HepG2 (cell line): ENCODE data around the gene TRRAP. TPM values are rescaled to one million over a fixed set of nuclear protein-coding genes. Genes with fewer than 3 reads are reported as not detected.

Experiments used
- HOXD1 ChIP-seq: sonication (generic); formaldehyde crosslinking; IDR thresholded peaks from 2 replicates; pipeline ENCODE4 v1.5.0; 2020; ENCODE audit warnings: missing genetic modification reagents
- MTERF4 ChIP-seq: sonication (generic); formaldehyde crosslinking; IDR thresholded peaks from 2 replicates; pipeline ENCODE4 v1.8.0; 2023; ENCODE audit warnings: mild to moderate bottlenecking, missing genetic modification reagents
- NBN ChIP-seq: fragments of 450-650 bp; conservative IDR thresholded peaks from 2 replicates; pipeline ENCODE4 v1.6.1; 2017
- PAWR ChIP-seq: sonication (generic); formaldehyde crosslinking; IDR thresholded peaks from 2 replicates; pipeline ENCODE4 v1.4.0; 2020; ENCODE audit warnings: missing genetic modification reagents, mild to moderate bottlenecking, borderline replicate concordance
- PCBP2 ChIP-seq: fragments of 200-400 bp; formaldehyde crosslinking; optimal IDR thresholded peaks from 2 replicates; pipeline ENCODE3; 2018; ENCODE audit warnings: low read length, low read depth; ENCODE audit not compliant: poor library complexity, severe bottlenecking
- SRY ChIP-seq: sonication (generic); formaldehyde crosslinking; IDR thresholded peaks from 2 replicates; pipeline ENCODE4 v1.8.0; 2022; ENCODE audit warnings: mild to moderate bottlenecking, missing genetic modification reagents
- TBX2 ChIP-seq: sonication (generic); formaldehyde crosslinking; IDR thresholded peaks from 2 replicates; pipeline ENCODE4 v1.5.0; 2020; ENCODE audit warnings: missing genetic modification reagents, mild to moderate bottlenecking, borderline replicate concordance
- TBX3 ChIP-seq: fragments of 450-650 bp; IDR thresholded peaks from 2 replicates; pipeline ENCODE4 v1.6.1; 2017; ENCODE audit warnings: antibody characterized with exemption, mild to moderate bottlenecking, inconsistent platforms, borderline replicate concordance
- ZFX ChIP-seq: sonication (generic); formaldehyde crosslinking; IDR thresholded peaks from 2 replicates; pipeline ENCODE4 v1.4.0; 2020; ENCODE audit warnings: mild to moderate bottlenecking, low read depth, missing genetic modification reagents, moderate library complexity
- ZMYM4 ChIP-seq: sonication (generic); formaldehyde crosslinking; IDR thresholded peaks from 2 replicates; pipeline ENCODE4 v1.8.1; 2023; ENCODE audit warnings: mild to moderate bottlenecking, missing genetic modification reagents
- ZNF264 ChIP-seq: sonication (generic); formaldehyde crosslinking; IDR thresholded peaks from 2 replicates; pipeline ENCODE4 v1.4.0; 2020; ENCODE audit warnings: missing genetic modification reagents
- ZNF335 ChIP-seq: sonication (generic); formaldehyde crosslinking; IDR thresholded peaks from 2 replicates; pipeline ENCODE4 v1.4.0; 2020; ENCODE audit warnings: missing genetic modification reagents
- ZNF451 ChIP-seq: sonication (generic); formaldehyde crosslinking; IDR thresholded peaks from 2 replicates; pipeline ENCODE4 v1.5.0; 2020; ENCODE audit warnings: mild to moderate bottlenecking, missing genetic modification reagents
- ZNF670 ChIP-seq: sonication (generic); formaldehyde crosslinking; IDR thresholded peaks from 2 replicates; pipeline ENCODE4 v1.8.0; 2022; ENCODE audit warnings: mild to moderate bottlenecking, missing genetic modification reagents, borderline replicate concordance
- polyA plus RNA-seq, 8 experiments: library from polyadenylated mRNA; depleted of rRNA in 3 of 8; stranded (reverse) in 7 of 8; unstranded in 1 of 8; fragments of >200 nt; fragmentation: Illumina TruSeq in 4 of 8; extraction: Trizol in 4 of 8; gene quantifications; 2 replicates each; pipeline versions ENCODE4 v1.2.1 to v1.2.3, GENCODE V29; 2011 to 2016; ENCODE audit warnings: low read depth in 4 of 8, missing spikeins in 1 of 8, mixed read lengths in 1 of 8; ENCODE audit not compliant: insufficient read depth in 1 of 8
- total RNA-seq, 5 experiments: library from RNA; depleted of rRNA; stranded (reverse); fragments of >200 nt; fragmentation: Illumina TruSeq; extraction: Trizol; gene quantifications; 2 replicates each; pipeline ENCODE4 v1.2.3, GENCODE V29; 2016; ENCODE audit warnings: low read depth in 1 of 5
- TF ChIP-seq, protein P1 (sequence below): IDR thresholded peaks from 2 replicates; pipeline ENCODE4 v1.6.1; 2012; ENCODE audit warnings: low read depth, low read length, improper control_type of control experiment
- TF ChIP-seq, protein P2 (sequence below): sonication (generic); formaldehyde crosslinking; IDR thresholded peaks from 2 replicates; pipeline ENCODE4 v1.4.0; 2020; ENCODE audit warnings: missing genetic modification reagents
- TF ChIP-seq, protein P3 (sequence below): sonication (generic); formaldehyde crosslinking; IDR thresholded peaks from 2 replicates; pipeline ENCODE4 v1.4.0; 2020; ENCODE audit warnings: missing genetic modification reagents, borderline replicate concordance
- TF ChIP-seq, protein P4 (sequence below): sonication (generic); formaldehyde crosslinking; IDR thresholded peaks from 2 replicates; pipeline ENCODE4 v1.5.1; 2020; ENCODE audit warnings: missing genetic modification reagents, mild to moderate bottlenecking, borderline replicate concordance

The TRRAP gene
- total and polyA plus RNA-seq, 2 of the 13 experiments (the other 11 are each of a cell fraction or from before 2014, with no cell fraction given): 8.6 to 10.5 TPM

- TF ChIP-seq ZFX (CRISPR knock-in tag) (peak; percentile 96), ZNF670 (CRISPR knock-in tag) (peak; percentile 21; the same call in 1 of the 2 replicates), PAWR (no peak), ZNF451 (peak; percentile 53; the same call in 1 of the 2 replicates), ZNF264 (CRISPR knock-in tag) (0 out of 2 replicates have a peak, but pooled peaks have one; percentile 43), SRY (no peak; the same call in 1 of the 2 replicates), NBN (no peak), HOXD1 (peak; percentile 72; the same call in 1 of the 2 replicates), TBX3 (no peak; the same call in 1 of the 2 replicates), MTERF4 (CRISPR knock-in tag) (0 out of 2 replicates have a peak, but pooled peaks have one; percentile 46), ZNF335 (CRISPR knock-in tag) (no peak), PCBP2 (no peak), TBX2 (peak; percentile 6), ZMYM4 (CRISPR knock-in tag) (peak; percentile 72)
- TF ChIP-seq, protein P1, sequence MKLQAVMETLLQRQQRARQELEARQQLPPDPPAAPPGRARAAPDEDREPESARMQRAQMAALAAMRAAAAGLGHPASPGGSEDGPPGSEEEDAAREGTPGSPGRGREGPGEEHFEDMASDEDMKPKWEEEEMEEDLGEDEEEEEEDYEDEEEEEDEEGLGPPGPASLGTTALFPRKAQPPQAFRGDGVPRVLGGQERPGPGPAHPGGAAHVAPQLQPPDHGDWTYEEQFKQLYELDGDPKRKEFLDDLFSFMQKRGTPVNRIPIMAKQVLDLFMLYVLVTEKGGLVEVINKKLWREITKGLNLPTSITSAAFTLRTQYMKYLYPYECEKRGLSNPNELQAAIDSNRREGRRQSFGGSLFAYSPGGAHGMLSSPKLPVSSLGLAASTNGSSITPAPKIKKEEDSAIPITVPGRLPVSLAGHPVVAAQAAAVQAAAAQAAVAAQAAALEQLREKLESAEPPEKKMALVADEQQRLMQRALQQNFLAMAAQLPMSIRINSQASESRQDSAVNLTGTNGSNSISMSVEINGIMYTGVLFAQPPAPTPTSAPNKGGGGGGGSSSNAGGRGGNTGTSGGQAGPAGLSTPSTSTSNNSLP: no peak
- TF ChIP-seq, protein P2, sequence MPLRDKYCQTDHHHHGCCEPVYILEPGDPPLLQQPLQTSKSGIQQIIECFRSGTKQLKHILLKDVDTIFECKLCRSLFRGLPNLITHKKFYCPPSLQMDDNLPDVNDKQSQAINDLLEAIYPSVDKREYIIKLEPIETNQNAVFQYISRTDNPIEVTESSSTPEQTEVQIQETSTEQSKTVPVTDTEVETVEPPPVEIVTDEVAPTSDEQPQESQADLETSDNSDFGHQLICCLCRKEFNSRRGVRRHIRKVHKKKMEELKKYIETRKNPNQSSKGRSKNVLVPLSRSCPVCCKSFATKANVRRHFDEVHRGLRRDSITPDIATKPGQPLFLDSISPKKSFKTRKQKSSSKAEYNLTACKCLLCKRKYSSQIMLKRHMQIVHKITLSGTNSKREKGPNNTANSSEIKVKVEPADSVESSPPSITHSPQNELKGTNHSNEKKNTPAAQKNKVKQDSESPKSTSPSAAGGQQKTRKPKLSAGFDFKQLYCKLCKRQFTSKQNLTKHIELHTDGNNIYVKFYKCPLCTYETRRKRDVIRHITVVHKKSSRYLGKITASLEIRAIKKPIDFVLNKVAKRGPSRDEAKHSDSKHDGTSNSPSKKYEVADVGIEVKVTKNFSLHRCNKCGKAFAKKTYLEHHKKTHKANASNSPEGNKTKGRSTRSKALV (CRISPR knock-in tag): peak; percentile 62; the same call in 1 of the 2 replicates
- TF ChIP-seq, protein P3, sequence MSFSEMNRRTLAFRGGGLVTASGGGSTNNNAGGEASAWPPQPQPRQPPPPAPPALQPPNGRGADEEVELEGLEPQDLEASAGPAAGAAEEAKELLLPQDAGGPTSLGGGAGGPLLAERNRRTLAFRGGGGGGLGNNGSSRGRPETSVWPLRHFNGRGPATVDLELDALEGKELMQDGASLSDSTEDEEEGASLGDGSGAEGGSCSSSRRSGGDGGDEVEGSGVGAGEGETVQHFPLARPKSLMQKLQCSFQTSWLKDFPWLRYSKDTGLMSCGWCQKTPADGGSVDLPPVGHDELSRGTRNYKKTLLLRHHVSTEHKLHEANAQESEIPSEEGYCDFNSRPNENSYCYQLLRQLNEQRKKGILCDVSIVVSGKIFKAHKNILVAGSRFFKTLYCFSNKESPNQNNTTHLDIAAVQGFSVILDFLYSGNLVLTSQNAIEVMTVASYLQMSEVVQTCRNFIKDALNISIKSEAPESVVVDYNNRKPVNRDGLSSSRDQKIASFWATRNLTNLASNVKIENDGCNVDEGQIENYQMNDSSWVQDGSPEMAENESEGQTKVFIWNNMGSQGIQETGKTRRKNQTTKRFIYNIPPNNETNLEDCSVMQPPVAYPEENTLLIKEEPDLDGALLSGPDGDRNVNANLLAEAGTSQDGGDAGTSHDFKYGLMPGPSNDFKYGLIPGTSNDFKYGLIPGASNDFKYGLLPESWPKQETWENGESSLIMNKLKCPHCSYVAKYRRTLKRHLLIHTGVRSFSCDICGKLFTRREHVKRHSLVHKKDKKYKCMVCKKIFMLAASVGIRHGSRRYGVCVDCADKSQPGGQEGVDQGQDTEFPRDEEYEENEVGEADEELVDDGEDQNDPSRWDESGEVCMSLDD (CRISPR knock-in tag): 0 out of 2 replicates have a peak, but pooled peaks have one; percentile 64
- TF ChIP-seq, protein P4, sequence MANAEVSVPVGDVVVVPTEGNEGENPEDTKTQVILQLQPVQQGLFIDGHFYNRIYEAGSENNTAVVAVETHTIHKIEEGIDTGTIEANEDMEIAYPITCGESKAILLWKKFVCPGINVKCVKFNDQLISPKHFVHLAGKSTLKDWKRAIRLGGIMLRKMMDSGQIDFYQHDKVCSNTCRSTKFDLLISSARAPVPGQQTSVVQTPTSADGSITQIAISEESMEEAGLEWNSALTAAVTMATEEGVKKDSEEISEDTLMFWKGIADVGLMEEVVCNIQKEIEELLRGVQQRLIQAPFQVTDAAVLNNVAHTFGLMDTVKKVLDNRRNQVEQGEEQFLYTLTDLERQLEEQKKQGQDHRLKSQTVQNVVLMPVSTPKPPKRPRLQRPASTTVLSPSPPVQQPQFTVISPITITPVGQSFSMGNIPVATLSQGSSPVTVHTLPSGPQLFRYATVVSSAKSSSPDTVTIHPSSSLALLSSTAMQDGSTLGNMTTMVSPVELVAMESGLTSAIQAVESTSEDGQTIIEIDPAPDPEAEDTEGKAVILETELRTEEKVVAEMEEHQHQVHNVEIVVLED (CRISPR knock-in tag): peak; percentile 65; the same call in 1 of the 2 replicates
These were observed at the start of gene TRRAP (continued) for GRCh38 chr7:98878365-98879197.
